NCI-H1048 (cell line): ENCODE data around the gene RPL5.

ENCODE experiments used
- DNase-seq: peaks from one replicate; lab custom pipeline; 2025; lab: John Stamatoyannopoulos, UW

RPL5 gene

GRCh38 chr1:92855236-92855635 lies 23.4 kb downstream of the RPL5 start:
- no peak for DNase-seq

GRCh38 chr1:92857817-92858216 lies 26.0 kb downstream of the RPL5 start:
- DNase-seq = no peak

GRCh38 chr1:92858564-92859399 lies 26.9 kb downstream of the RPL5 start:
- peak; percentile 54 for DNase-seq

GRCh38 chr1:92859400-92860039 lies 27.7 kb downstream of the RPL5 start:
- DNase-seq = no peak

GRCh38 chr1:92862605-92863004 lies 30.8 kb downstream of the RPL5 start:
- no peak for DNase-seq

GRCh38 chr1:92864131-92864530 lies 32.3 kb downstream of the RPL5 start:
- no peak for DNase-seq

- DNase-seq = no peak
Observed at GRCh38 chr1:92870591-92870990, 38.8 kb downstream of the RPL5 start.

GRCh38 chr1:92872719-92873118 lies 40.9 kb downstream of the RPL5 start:
- DNase-seq = no peak

GRCh38 chr1:92874987-92875386 lies 43.1 kb downstream of the RPL5 start:
- no peak for DNase-seq

GRCh38 chr1:92876351-92876750 lies 44.5 kb downstream of the RPL5 start:
- DNase-seq = no peak

- no peak for DNase-seq
Observed at GRCh38 chr1:92877081-92877711, 45.4 kb downstream of the RPL5 start.

- DNase-seq = no peak
Observed at GRCh38 chr1:92877792-92878191, 46.0 kb downstream of the RPL5 start.

- DNase-seq = no peak
Observed at GRCh38 chr1:92879316-92879968, 47.6 kb downstream of the RPL5 start.

GRCh38 chr1:92881391-92881790 lies 49.6 kb downstream of the RPL5 start:
- DNase-seq = no peak

- no peak for DNase-seq
Observed at GRCh38 chr1:92882819-92883218, 51.0 kb downstream of the RPL5 start.

- DNase-seq = no peak
Observed at GRCh38 chr1:92883297-92883696, 51.5 kb downstream of the RPL5 start.

- DNase-seq = no peak
Observed at GRCh38 chr1:92884195-92884594, 52.4 kb downstream of the RPL5 start.

GRCh38 chr1:92886886-92887419 lies 55.1 kb downstream of the RPL5 start:
- DNase-seq = no peak

GRCh38 chr1:92887465-92887864 lies 55.6 kb downstream of the RPL5 start:
- no peak for DNase-seq
